H4 (cell line): ENCODE measurements around the gene TMEM11. TPM values are rescaled to one million over a fixed set of nuclear protein-coding genes. Genes with fewer than 3 reads are reported as not detected.
"Not testable (repeated sequence)": the region's sequence is repeated elsewhere in the genome, so short reads cannot be mapped to it uniquely, and the experiment has no call there.

ENCODE experiments used
- DNase-seq: peaks from one replicate; pipeline ENCODE4 v3.0.0-alpha.2; 2015; ENCODE audit warnings: low spot score
- total RNA-seq: library from RNA; depleted of rRNA; stranded (reverse); fragments of >200 nt; shearing (Covaris generic); gene quantifications from 2 replicates; pipeline ENCODE4 v1.2.3, GENCODE V29; 2014

The TMEM11 gene
- total RNA-seq, 1 experiment from 2014 or later = 33.0 TPM

GRCh38 chr17:21242026-21242697 is 28.2 kb upstream of the TMEM11 start:
- DNase-seq = no peak

- no peak for DNase-seq
Observed at GRCh38 chr17:21241564-21241963, 27.6 kb upstream of the TMEM11 start.

- DNase-seq = no peak
Observed at GRCh38 chr17:21240369-21241055, 26.6 kb upstream of the TMEM11 start.

- no peak for DNase-seq
Observed at GRCh38 chr17:21239680-21240368, 25.9 kb upstream of the TMEM11 start.

- DNase-seq = no peak
Observed at GRCh38 chr17:21235921-21236320, 22.0 kb upstream of the TMEM11 start.

GRCh38 chr17:21233581-21234347 is 19.8 kb upstream of the TMEM11 start:
- no peak for DNase-seq

- DNase-seq = no peak
Observed at GRCh38 chr17:21232033-21232749, 18.2 kb upstream of the TMEM11 start.

GRCh38 chr17:21231533-21231932 is 17.6 kb upstream of the TMEM11 start:
- no peak for DNase-seq

- DNase-seq = no peak
Observed at GRCh38 chr17:21228845-21229244, 14.9 kb upstream of the TMEM11 start.

- no peak for DNase-seq
Observed at GRCh38 chr17:21228111-21228510, 14.2 kb upstream of the TMEM11 start.

- DNase-seq = not testable (repeated sequence)
Observed at GRCh38 chr17:21227277-21227676, 13.3 kb upstream of the TMEM11 start.

GRCh38 chr17:21223086-21223485 is 9.1 kb upstream of the TMEM11 start:
- no peak for DNase-seq

- DNase-seq = no peak
Observed at GRCh38 chr17:21218831-21219380, 4.9 kb upstream of the TMEM11 start.

- DNase-seq = no peak
Observed at GRCh38 chr17:21218101-21218500, 4.1 kb upstream of the TMEM11 start.

- no peak for DNase-seq
Observed at GRCh38 chr17:21217346-21217745, 3.4 kb upstream of the TMEM11 start.

- DNase-seq = no peak
Observed at GRCh38 chr17:21215935-21216334, 2.0 kb upstream of the TMEM11 start.

GRCh38 chr17:21214777-21215541 is 998 bp upstream of the TMEM11 start:
- DNase-seq = no peak

GRCh38 chr17:21213638-21214014 is 335 bp downstream of the TMEM11 start:
- no peak for DNase-seq

- no peak for DNase-seq
Observed at GRCh38 chr17:21212826-21213637, 929 bp downstream of the TMEM11 start.
